Choroid plexus epithelial cell (primary cell): ENCODE data around the gene TTC7B.
A peak's percentile ranks its signal among the peaks of the same experiment; 100 is the strongest.

Experiments
- DNase-seq: peaks from one replicate; pipeline ENCODE4 v3.0.0-alpha.2; 2010; ENCODE audit warnings: low read depth
- H3K4me3 ChIP-seq: 2 replicates; pipeline ENCODE4 v1.5.1; 2011; ENCODE audit warnings: low read depth, mild to moderate bottlenecking, control low read depth, low read length, moderate library complexity
- TF ChIP-seq, protein P1 (sequence below): conservative IDR thresholded peaks from 2 replicates; pipeline ENCODE4 v1.5.1; 2011; ENCODE audit warnings: low read depth, mild to moderate bottlenecking, control low read depth, inconsistent platforms, low read length, moderate library complexity

The TTC7B gene

GRCh38 chr14:90781344-90781761, 34.9 kb downstream of the TTC7B start:
- TF ChIP-seq, protein P1, sequence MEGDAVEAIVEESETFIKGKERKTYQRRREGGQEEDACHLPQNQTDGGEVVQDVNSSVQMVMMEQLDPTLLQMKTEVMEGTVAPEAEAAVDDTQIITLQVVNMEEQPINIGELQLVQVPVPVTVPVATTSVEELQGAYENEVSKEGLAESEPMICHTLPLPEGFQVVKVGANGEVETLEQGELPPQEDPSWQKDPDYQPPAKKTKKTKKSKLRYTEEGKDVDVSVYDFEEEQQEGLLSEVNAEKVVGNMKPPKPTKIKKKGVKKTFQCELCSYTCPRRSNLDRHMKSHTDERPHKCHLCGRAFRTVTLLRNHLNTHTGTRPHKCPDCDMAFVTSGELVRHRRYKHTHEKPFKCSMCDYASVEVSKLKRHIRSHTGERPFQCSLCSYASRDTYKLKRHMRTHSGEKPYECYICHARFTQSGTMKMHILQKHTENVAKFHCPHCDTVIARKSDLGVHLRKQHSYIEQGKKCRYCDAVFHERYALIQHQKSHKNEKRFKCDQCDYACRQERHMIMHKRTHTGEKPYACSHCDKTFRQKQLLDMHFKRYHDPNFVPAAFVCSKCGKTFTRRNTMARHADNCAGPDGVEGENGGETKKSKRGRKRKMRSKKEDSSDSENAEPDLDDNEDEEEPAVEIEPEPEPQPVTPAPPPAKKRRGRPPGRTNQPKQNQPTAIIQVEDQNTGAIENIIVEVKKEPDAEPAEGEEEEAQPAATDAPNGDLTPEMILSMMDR: no peak
- H3K4me3 ChIP-seq: no peak overlapping the region
- DNase-seq: peak; percentile 78

DNA sequence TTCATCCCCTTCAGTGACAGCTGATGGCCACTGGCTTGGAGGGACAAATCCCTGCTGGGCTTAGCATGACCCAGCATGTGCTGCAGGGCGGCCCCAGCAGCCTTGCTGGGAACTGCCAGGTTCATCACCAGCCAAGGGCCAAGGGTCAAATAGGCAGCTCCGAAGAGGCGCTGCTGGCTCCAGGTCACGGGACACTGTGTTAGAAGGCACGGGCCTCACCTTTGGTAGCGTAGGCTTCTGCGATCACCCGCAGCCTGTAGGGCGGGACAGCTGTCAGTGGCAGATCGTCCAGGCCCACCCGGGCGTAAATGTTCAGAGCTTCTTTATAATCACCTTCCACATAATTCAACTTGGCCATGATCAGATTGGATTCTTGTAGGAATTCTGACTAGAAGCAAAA, 35.7 kb downstream of the TTC7B start:
- DNase-seq: no peak
- TF ChIP-seq, protein P1: no peak
- H3K4me3 ChIP-seq: no peak overlapping the region

GRCh38 chr14:90778571-90779255, 37.5 kb downstream of the TTC7B start:
- H3K4me3 ChIP-seq: no peak overlapping the region
- TF ChIP-seq, protein P1: no peak
- DNase-seq: no peak

GRCh38 chr14:90777830-90778485, 38.3 kb downstream of the TTC7B start:
- H3K4me3 ChIP-seq: no peak overlapping the region
- TF ChIP-seq, protein P1: no peak
- DNase-seq: no peak

- TF ChIP-seq, protein P1: no peak
- no peak overlapping the region for H3K4me3 ChIP-seq
- DNase-seq: no peak
These were observed 38.9 kb downstream of the TTC7B start for GRCh38 chr14:90777358-90777757.

DNA sequence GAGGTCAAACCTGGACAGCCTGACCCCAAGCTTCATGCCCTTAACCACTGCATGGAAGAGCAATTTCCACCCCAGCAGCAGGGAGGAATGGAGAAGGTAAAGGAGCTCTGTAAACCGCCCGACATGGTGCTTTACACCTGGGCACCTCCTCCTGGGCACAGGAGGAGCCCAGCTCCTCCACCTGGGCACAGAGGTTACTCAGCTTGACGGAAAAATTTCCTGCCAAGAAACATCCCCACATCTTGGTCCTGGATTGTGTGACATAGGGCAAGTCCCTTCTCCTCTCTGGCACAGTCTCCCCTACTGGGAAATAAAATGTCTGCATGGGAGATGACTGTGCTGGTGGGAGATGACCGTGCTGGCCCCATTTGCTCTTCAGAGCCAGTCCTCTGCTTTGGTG, 40.8 kb downstream of the TTC7B start:
- TF ChIP-seq, protein P1: no peak
- no peak overlapping the region for H3K4me3 ChIP-seq
- no peak for DNase-seq

DNA sequence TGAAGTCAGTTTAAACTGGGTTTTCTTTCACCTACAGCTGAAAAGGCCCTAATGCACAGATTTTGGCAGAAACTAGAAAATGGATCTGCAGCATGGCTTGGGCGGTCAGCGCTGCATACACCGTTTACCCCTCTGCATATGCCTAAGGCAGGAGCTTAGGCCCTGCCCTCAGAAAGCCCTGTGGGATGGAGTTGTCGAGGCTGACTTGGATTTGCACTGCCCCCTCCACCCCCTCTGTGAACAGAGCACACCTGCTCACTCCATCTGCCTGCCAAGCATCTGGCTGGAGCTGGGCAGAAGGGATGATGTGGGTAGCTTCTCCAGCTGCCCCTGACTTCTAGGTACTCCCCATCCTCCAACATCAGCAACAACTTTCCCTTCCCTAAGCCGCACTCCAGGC, 41.9 kb downstream of the TTC7B start:
- TF ChIP-seq, protein P1: no peak
- H3K4me3 ChIP-seq: no peak overlapping the region
- no peak for DNase-seq
